LHCN-M2 (cell line): ENCODE data around the gene CSH2. TPM values are rescaled to one million over a fixed set of nuclear protein-coding genes. Genes with fewer than 3 reads are reported as not detected.
"Not testable (repeated sequence)": the region's sequence is repeated elsewhere in the genome, so short reads cannot be mapped to it uniquely, and the experiment has no call there.

Source experiments
- DNase-seq: peaks from one replicate; pipeline ENCODE4 v3.0.0-alpha.2; 2012; ENCODE audit warnings: low read depth
- total RNA-seq: library from RNA; depleted of rRNA; stranded (reverse); fragments of >200 nt; gene quantifications from 2 replicates; pipeline ENCODE4 v1.2.3, GENCODE V29; 2014

The CSH2 gene
- total RNA-seq, 1 experiment from 2014 or later, result not detected

DNA sequence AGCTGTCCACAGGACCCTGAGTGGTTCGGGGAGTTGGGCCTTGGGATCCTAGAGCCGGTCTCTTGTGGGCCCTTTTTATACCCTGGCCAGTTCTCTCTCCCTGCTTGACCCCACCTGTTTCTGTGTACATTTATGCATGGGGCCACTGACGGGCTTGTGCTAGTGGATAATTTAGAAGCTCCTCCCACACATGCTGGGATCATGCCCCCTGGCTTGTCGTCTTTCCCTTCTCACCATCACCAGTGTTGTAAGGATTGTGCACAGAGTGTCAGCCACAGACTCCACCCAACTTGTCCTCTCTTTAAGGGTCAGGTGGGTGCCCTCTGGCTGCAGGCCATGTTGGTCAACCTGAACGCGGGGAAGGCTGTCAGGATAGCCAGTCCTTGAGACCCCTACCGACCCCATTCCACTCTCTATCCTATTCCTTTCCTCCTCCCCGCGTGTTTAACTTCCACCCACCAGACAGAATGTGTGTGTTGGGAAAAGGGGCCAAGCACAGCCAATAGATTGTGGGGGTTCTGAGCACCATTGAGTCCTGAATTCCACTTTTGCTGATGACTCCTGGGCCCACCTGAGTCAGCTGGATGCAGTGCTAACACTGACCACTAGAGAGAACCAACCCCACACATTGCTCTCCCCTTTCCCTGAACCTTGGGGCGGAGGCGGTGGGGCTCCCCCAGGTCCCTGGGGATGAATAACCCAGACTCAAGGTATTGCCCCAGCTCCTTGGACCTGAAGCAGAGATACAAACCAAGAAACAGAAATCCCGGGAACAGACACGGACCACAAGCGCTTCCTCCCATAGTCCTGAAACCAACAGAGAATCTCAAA lies 23.3 kb upstream of the CSH2 start, which contains the start of gene CSH1:
TSS of gene CSH1 (minus strand) at position 51 of the 831 bp plus-strand sequence. CDS start 63 bp downstream, outside the sequence.
- not testable (repeated sequence) for DNase-seq

DNA sequence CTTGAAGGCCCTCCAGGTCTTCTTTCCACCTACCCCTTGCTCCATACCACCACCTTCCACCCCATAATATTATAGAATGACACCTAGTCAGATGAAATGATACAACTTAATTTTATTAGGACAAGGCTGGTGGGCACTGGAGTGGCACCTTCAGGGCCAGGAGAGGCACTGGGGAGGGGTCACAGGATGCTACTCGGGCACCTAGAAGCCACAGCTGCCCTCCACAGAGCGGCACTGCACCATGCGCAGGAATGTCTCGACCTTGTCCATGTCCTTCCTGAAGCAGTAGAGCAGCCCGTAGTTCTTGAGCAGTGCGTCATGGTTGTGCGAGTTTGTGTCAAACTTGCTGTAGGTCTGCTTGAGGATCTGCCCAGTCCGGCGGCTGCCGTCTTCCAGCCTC lies 21.3 kb upstream of the CSH2 start:
- DNase-seq, result not testable (repeated sequence)

DNA sequence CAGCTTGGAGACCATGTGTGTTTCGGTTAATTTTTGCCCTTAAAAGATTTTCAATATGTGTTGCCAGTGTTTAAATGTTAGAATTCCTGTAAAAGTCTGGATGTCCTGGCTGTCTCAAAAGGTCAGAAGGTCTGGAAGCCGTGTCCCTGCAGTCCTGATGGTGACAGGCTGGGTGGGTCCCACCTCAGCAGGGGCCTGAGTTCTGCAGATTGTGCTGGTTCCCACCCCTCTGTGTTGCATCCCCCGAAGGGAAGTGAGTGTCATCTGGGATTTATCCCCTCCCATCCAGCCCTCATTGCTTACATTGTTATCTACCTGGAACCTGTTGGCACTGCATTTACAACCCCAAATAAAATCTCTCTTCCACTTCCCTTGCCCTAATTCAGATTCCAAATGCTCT lies 20.5 kb upstream of the CSH2 start:
- not testable (repeated sequence) for DNase-seq

DNA sequence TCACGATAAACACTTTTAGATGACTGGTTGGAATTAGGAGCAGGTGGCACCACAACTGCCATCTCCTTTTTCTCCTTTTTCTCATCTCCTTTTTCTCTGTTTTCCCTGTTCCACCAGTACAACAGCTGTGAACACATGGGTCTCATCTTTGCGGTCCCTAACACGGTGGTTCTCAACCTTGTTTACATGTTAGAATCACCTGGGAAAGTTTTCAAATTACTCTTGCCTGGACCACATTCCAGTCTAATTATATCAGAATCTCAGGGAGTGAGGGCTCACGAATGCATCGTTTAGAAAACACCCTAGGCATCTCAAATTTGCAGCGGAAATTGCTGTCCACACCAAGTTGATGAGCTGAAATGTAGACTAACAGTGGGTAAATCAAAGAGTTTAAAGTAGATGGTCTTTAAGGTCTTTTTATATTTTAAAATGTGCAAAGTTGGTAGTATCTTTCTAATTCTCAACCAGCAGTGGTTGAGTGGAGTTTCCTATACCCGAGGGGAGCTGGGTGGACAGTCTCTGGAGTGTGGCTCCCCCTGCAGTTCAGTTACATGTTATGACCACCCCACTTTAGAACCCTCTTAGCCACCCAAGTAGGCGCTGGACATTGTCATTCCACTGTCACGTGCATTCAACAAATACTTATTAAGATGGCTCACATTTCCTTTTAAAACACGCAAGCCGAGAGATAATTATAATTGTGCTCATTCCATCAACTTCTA lies 19.0 kb upstream of the CSH2 start:
- DNase-seq, result peak; percentile 2

DNA sequence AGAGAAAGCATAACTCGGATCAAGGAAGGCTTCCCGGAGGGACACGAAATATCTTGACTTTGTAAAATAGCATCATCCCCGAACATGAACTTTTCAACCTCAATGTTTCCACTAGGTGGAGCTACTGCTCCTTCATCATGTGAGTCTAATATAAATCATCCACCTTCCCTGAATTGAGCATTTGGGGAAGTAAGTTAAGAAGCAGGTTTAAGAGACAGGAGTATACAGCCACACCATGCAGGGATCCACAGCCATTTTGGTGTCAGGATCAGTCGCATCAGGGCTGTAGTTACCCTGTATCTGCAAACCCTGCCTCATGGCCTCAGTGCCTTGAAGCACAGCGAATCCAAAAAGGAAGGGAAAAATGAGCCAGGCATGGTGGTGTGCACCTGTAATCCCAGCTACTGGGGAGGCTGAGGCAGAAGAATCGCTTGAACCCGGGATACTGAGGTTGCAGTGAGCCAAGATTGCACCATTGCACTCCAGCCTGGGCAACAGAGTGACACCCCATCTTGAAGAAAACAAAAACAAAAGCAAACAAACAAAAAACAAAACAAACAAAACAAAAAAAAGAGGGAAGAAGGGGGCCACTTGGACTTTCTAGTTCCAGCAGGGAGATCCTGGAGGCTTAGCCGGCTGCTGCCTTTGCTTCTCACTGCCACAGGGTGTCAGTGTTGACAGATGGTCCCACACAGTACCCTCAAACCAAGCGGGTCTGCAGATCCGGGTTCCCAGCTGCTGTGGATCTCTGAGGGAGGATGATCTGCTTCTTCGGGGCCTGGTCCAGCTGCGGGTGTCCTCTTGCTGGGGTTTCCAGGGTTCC lies 15.8 kb upstream of the CSH2 start:
- peak; percentile 32 for DNase-seq

DNA sequence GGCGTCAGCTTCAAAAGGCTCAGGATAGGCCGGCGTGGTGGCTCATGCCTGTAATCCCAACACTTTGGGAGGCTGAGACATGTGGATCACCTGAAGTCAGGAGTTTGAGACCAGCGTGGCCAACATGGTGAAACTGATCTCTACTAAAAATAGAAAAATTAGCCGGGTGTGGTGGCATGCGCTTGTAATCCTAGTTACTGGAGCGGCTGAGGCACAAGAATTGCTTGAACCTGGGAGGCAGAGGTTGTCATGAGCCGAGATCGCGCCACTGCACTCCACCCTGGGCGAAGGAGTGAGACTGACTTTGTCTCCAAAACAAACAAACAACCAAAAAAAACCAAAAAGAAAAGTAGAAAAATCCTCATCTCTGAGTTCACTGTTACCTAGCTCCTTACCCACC lies 11.6 kb upstream of the CSH2 start:
- not testable (repeated sequence) for DNase-seq

DNA sequence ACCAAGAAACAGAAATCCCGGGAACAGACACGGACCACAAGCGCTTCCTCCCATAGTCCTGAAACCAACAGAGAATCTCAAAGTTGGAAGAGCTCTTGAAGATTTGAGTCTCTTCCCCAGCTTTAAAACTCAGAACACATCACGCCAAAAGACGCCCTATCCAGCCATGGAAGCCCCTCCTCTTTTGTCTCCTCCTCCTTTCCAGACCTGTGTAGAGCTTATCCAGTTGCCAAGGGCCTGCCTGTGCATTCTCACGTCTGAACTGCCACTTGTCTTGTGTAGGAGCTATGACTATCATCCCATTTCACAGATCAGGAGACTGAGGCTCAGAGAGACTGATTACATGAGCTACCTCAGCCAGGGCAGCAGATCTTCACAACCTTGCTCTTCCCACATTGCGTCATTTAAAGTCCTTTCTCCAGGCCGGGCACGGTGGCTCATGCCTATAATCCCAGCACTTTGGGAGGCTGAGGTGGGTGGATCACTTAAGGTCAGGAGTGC lies 9.2 kb upstream of the CSH2 start:
- not testable (repeated sequence) for DNase-seq

DNA sequence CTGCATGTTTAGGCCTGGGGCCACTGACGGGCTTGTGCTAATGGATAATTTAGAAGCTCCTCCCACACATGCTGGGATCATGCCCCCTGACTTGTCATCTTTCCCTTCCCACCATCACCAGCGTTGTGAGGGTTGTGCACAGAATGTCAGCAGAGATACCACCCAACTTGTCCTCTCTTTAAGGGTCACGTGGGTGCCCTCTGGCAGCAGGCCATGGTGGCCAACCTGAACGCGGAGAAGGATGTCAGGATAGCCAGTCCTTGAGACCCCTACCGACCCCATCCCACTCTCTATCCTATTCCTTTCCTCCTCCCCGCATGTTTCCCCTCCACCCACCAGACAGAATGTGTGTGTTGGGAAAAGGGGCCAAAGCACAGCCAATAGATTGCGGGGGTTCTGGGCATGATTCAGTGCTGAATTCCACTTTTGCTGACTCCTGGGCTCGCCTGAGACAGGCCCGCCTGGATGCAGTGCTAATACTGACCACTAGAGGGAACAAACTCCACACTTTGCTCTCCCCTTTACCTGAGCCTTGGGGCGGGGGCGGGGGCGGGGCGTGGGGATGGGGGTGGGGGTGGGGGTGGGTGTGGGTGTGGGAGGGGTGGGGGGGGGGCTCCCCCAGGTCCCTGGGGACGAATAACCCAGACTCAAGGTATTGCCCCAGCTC lies 8.6 kb upstream of the CSH2 start, which contains the start of gene GH2:
TSS of gene GH2 (minus strand) at position 10 of the 667 bp plus-strand sequence. CDS start 143 bp downstream, outside the sequence.
- DNase-seq, result peak; percentile 22

DNA sequence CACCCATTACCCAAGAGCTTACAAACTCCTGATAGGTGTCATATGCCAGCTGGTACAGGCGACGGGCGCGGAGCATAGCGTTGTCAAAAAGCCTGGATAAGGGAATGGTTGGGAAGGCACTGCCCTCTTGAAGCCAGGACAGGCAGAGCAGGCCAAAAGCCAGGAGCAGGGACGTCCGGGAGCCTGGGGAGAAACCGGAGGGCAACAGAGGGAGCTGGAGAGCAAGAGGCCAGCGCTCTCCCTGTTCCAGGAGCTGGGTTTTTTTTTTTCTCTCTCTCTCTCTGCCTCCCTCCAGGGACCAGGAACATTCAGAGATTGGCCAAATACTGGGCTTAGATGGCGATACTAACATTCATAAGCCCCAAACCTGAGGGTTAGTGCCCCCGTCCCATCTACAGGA lies 7.9 kb upstream of the CSH2 start:
- DNase-seq, result peak; percentile 4

DNA sequence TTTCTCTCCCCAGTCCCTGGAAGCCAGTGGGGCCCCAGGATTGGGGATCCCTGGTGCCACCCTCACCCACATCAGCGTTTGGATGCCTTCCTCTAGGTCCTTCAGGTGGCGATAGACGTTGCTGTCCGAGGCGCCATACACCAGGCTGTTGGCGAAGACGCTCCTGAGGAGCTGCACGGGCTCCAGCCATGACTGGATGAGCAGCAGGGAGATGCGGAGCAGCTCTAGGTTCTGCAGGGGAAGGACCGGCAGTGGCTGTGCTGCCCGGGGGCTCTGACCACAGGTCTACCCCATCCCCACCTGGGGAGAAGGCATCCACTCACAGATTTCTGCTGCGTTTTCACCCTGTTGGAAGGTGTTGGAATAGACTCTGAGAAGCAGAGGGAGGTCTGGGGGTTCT lies 7.2 kb upstream of the CSH2 start:
- no peak for DNase-seq

DNA sequence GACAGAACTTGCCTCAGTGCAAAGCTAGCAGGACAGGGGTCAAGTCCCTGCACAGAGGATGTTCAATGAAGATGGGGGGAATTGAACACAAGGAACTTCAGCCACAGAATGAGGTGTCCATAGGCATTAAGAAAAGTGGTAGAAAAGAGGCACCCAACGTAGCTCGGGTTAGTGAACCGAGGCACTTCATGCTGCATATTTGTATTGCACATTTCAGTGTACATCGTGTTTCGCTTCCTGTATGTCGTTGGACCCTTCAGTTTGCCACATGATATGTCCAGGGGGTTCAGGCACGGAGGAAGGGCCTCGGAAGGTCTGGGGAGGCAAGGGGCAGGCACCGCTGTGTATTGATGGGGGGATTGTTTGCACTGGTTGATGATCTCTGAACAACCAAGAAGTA lies 4.9 kb upstream of the CSH2 start:
- not testable (repeated sequence) for DNase-seq

DNA sequence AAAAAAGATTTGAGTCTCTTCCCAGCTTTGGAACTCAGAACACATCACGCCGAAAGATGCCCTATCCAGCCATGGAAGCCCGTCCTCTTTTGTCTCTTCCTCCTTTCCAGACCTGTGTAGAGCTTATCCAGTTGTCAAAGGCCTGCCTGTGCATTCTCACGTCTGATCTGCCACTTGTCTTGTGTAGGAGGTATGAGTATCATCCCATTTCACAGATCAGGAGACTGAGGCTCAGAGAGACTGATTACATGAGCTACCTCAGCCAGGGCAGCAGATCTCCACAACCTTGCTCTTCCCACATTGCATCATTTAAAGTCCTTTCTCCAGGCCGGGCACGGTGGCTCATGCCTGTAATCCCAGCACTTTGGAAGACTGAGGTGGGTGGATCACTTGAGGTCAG lies 1.2 kb upstream of the CSH2 start:
- not testable (repeated sequence) for DNase-seq

DNA sequence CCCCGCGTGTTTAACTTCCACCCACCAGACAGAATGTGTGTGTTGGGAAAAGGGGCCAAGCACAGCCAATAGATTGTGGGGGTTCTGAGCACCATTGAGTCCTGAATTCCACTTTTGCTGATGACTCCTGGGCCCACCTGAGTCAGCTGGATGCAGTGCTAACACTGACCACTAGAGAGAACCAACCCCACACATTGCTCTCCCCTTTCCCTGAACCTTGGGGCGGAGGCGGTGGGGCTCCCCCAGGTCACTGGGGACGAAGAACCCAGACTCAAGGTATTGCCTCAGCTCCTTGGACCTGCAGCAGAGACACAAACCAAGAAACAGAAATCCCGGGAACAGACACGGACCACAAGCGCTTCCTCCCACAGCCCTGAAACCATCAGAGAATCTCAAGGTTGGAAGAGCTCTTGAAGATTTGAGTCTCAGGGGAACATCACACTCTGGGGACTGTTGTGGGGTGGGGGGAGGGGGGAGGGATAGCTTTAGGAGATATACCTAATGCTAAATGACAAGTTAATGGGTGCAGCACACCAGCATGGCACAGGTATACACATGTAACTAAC lies 667 bp upstream of the CSH2 start:
- not testable (repeated sequence) for DNase-seq

DNA sequence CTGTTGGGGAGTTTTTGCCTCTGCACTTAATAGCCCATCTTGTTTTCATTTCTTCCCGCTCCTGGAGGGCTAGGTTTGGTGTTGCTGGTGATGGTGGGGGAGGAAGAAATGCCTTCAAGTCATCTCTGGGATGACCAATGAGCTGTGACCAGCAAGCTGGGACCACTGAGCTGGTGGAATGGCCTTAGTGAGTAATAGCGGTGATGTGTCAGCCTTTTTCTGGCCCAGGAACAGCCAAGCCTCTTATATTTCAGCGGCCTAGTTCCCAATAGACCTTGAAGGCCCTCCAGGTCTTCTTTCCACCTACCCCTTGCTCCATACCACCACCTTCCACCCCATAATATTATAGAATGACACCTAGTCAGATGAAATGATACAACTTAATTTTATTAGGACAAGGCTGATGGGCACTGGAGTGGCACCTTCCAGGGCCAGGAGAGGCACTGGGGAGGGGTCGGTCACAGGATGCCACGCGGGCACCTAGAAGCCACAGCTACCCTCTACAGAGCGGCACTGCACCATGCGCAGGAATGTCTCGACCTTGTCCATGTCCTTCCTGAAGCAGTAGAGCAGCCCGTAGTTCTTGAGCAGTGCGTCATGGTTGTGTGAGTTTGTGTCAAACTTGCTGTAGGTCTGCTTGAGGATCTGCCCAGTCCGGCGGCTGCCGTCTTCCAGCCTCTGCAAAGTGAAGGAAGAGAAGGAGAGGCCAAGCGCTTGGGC lies 1.7 kb downstream of the CSH2 start:
- DNase-seq, result not testable (repeated sequence)

DNA sequence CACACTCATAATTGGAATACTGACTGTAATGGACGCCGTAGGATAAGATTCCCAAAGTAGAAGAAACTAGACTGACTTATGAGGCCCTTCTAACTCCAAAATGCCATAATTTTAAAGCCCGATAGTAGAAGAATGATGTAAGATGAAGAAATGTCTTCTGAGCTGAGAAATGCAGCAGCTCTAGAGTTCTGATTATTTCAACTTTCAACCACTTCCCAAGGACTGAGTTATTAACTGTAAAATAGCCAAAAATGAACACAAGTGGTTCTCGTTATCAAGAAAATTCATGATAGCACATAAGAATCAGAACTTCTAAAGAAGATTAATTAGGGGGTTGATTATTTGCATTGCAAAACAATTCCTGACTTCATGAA lies 3.2 kb downstream of the CSH2 start:
- DNase-seq, result not testable (repeated sequence)

DNA sequence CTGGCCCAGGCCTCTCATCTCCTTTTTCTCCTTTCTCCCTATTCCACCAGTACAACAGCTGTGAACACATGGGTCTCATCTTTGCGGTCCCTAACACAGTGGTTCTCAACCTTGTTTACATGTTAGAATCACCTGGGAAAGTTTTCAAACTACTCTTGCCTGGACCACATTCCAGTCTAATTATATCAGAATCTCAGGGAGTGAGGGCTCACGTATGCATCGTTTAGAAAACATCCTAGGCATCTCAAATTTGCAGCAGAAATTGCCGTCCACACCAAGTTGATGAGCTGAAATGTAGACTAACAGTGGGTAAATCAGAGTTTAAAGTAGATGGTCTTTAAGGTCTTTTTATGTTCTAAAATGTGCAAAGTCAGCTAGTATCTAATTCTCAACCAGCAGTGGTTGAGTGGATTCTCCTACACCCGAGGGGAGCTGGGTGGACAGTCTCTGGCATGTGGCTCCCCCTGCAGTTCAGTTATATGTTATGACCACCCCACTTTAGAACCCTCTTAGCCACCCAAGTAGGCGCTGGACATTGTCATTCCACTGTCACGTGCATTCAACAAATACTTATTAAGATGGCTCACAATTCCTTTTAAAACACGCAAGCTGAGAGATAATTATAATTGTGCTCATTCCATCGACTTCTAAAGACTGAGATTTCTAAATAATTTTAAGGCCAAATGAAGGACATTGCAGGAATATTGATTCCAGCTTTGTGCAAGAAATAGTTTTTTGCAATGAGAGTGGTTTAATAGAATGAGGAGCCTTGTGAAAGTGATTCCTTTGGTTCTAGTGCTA lies 3.8 kb downstream of the CSH2 start:
- peak; percentile 59 for DNase-seq

DNA sequence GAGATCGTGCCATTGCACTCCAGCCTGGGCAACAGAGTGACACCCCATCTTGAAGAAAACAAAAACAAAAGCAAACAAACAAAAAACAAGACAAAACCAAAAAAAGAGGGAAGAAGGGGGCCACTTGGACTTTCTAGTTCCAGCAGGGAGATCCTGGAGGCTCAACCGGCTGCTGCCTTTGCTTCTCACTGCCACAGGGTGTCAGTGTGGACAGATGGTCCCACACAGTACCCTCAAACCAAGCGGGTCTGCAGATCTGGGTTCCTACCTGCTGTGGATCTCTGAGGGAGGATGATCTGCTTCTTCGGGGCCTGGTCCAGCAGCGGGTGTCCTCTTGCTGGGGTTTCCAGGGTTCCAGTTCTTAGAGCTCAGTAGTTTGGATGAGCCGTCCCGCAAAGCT lies 6.9 kb downstream of the CSH2 start:
- not testable (repeated sequence) for DNase-seq

DNA sequence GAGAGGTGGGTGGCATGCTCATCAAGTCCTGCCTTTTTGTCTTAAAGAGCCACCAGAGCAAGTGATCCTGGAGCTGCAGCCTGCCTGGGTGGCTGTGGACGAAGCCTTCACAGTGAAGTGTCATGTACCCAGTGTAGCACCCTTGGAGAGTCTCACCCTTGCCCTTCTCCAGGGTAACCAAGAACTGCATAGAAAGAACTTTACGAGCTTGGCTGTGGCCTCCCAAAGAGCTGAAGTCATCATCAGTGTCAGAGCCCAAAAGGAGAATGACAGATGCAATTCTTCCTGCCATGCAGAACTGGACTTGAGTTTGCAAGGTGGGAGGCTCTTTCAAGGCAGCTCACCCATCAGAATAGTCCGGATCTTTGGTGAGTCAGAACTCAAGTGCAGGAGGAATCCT lies 14.2 kb downstream of the CSH2 start:
- DNase-seq, result no peak

DNA sequence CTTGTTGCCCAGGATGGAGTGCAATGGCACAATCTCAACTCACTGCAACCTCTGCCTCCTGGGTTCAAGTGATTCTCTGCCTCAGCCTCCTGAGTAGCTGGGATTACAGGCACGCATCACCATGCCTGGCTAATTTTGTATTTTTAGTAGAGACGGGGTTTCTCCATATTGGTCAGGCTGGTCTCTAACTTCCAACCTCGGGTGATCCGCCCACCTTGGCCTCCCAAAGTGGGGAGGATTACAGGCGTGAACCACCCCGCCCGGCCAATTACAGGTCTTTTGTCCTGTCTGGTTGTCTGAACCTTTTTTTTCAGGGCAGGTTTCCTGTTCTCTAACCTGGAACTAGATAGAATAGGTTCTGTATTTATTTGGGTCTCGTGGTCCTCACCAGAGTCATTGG lies 17.1 kb downstream of the CSH2 start:
- not testable (repeated sequence) for DNase-seq
